Upper lobe of right lung (tissue), 1 donor: ENCODE data around the gene COL18A1. TPM values are rescaled to one million over a fixed set of nuclear protein-coding genes. Genes with fewer than 3 reads are reported as not detected.
"Not testable (repeated sequence)": the region's sequence is repeated elsewhere in the genome, so short reads cannot be mapped to it uniquely, and the experiment has no call there.

ENCODE experiments used
- ATAC-seq: fragments of 200-7000 bp; cut with Tn5 transposase; one replicate; pipeline ENCODE4 v1.9.1; 2020; ENCODE audit warnings: mild to moderate bottlenecking, moderate library complexity
- DNase-seq: peaks from one replicate; pipeline ENCODE4 v3.0.0-alpha.2; 2020
- H3K27ac ChIP-seq: fragments of 200-600 bp; one replicate; pipeline ENCODE4 v1.8.0; 2022
- H3K27me3 ChIP-seq: fragments of 200-600 bp; one replicate; pipeline ENCODE4 v1.8.0; 2022; ENCODE audit warnings: mild to moderate bottlenecking
- H3K36me3 ChIP-seq: fragments of 200-600 bp; one replicate; pipeline ENCODE4 v1.8.0; 2022
- H3K4me1 ChIP-seq: fragments of 200-600 bp; one replicate; pipeline ENCODE4 v1.8.0; 2022
- H3K4me3 ChIP-seq: fragments of 200-600 bp; one replicate; pipeline ENCODE4 v1.8.0; 2022; ENCODE audit warnings: mild to moderate bottlenecking
- H3K9me3 ChIP-seq: fragments of 200-600 bp; one replicate; pipeline ENCODE4 v1.8.0; 2022
- CTCF ChIP-seq: fragments of 200-600 bp; IDR thresholded peaks from one replicate; pipeline ENCODE4 v1.8.0; 2022; ENCODE audit warnings: antibody characterized with exemption
- intact Hi-C: fragments of 100-400 bp; cut with DNase I; formaldehyde crosslinking; loops from one replicate; pipeline ENCODE4 v1.11.0; 2022
- total RNA-seq: library from RNA; stranded (reverse); fragmentation: NEBNext Ultra II Directional; extraction: Animal tissue kit (Norgen Biotek cat#: 25700); gene quantifications from one replicate; pipeline ENCODE4 v1.2.1, GENCODE V29; 2021
- donor health status: DM: no; HTN: yes; CAD: no; lungs with severe emphysema.

COL18A1 gene
- total RNA-seq, 1 donor from 2014 or later = 60.4 TPM

- Histone ChIP-seq H3K27me3 (no peaks in the 10 kb centered on the region), H3K27ac (no peak overlapping the region), H3K9me3 (peaks cover 6% of the 10 kb centered on the region), H3K4me1 (no peaks in the 10 kb centered on the region), H3K36me3 (peaks cover 6% of the 10 kb centered on the region), H3K4me3 (no peak overlapping the region)
- ATAC-seq (no peak), DNase-seq (peak; percentile 59)
- TF ChIP-seq CTCF = no peak
- intact Hi-C loops = no loop called here
These were observed 120.9 kb downstream of the COL18A1 start for GRCh38 chr21:45525910-45526306.

GRCh38 chr21:45527151-45527999 lies 122.4 kb downstream of the COL18A1 start:
- H3K9me3 ChIP-seq, H3K27me3 ChIP-seq, H3K4me1 ChIP-seq, H3K4me3 ChIP-seq, H3K27ac ChIP-seq, intact Hi-C loops, H3K36me3 ChIP-seq: not testable (repeated sequence)
- DNase-seq = peak; percentile 88
- peak; percentile 75 for ATAC-seq

GRCh38 chr21:45528028-45528705 lies 123.2 kb downstream of the COL18A1 start:
- peaks cover 6% of the 10 kb centered on the region for H3K36me3 ChIP-seq
- DNase-seq = peak; percentile 71
- H3K9me3 ChIP-seq = no peaks in the 10 kb centered on the region
- peaks cover 4% of the 10 kb centered on the region for H3K4me1 ChIP-seq
- H3K4me3 ChIP-seq = no peak overlapping the region
- intact Hi-C loops = no loop called here
- H3K27me3 ChIP-seq = no peaks in the 10 kb centered on the region
- peak; percentile 39 for ATAC-seq
- no peak for TF ChIP-seq CTCF
- peak overlapping the region; percentile 47 for H3K27ac ChIP-seq

GRCh38 chr21:45528981-45529784 lies 124.2 kb downstream of the COL18A1 start:
- Histone ChIP-seq H3K36me3 (peaks cover 6% of the 10 kb centered on the region), H3K4me1 (peaks cover 8% of the 10 kb centered on the region), H3K27me3 (no peaks in the 10 kb centered on the region), H3K27ac (no peak overlapping the region), H3K9me3 (no peaks in the 10 kb centered on the region), H3K4me3 (no peak overlapping the region)
- ATAC-seq (peak; percentile 23), DNase-seq (peak; percentile 68)
- intact Hi-C loops = no loop called here
- TF ChIP-seq CTCF = no peak

- no peaks in the 10 kb centered on the region for H3K27me3 ChIP-seq
- H3K9me3 ChIP-seq = no peaks in the 10 kb centered on the region
- ATAC-seq (no peak), DNase-seq (no peak)
- intact Hi-C loops = no loop called here
- H3K4me3 ChIP-seq = no peak overlapping the region
- no peak overlapping the region for H3K27ac ChIP-seq
- TF ChIP-seq CTCF = no peak
- peaks cover 11% of the 10 kb centered on the region for H3K4me1 ChIP-seq
- peaks cover 5% of the 10 kb centered on the region for H3K36me3 ChIP-seq
These were observed 124.9 kb downstream of the COL18A1 start for GRCh38 chr21:45529785-45530422.
